ENCODE results near the gene GCSAM.

GCSAM gene

DNA sequence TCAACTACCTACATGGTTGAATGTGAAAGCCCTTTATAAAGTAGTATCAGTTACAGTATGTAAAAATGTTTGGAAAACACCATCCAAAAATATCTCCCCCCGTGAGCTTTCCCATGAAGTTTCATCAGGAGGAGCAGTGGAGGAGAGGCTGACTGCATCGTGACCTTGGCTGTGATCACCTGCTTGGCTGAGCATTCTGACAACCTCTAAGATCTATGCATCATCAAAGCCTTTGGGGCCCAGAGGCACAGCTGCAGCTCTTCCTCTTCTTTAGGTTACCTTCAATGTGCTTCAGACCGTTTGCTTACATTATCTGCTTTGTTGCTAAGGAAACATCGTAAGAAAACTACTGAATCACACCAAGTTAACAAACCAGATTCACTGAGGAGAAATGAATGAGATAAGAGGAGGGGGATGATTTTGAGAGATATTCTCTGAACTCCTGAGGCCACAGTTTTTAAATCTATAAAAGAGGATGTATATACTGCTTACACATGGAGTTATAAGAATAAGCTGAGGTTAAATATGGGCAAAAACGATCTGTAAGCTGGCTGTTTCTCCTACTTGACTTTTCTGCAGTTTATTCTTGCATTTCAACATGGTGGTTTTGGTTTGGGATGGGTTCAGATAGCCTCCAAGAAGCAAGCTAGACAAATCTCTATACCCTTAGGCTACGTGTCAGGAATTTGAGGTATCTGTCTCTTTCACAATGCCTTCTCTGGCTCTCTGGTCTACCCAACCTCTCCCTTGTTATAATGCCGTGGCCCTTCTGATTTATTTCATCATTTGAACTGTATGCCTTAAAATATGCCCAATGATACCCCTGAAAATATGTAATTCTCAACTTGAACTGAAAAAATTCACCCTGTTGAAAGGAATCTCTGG is 4.0 kb downstream of the GCSAM start:
- DNase-seq: peak; percentile 50 to 66 (median 60)

DNA sequence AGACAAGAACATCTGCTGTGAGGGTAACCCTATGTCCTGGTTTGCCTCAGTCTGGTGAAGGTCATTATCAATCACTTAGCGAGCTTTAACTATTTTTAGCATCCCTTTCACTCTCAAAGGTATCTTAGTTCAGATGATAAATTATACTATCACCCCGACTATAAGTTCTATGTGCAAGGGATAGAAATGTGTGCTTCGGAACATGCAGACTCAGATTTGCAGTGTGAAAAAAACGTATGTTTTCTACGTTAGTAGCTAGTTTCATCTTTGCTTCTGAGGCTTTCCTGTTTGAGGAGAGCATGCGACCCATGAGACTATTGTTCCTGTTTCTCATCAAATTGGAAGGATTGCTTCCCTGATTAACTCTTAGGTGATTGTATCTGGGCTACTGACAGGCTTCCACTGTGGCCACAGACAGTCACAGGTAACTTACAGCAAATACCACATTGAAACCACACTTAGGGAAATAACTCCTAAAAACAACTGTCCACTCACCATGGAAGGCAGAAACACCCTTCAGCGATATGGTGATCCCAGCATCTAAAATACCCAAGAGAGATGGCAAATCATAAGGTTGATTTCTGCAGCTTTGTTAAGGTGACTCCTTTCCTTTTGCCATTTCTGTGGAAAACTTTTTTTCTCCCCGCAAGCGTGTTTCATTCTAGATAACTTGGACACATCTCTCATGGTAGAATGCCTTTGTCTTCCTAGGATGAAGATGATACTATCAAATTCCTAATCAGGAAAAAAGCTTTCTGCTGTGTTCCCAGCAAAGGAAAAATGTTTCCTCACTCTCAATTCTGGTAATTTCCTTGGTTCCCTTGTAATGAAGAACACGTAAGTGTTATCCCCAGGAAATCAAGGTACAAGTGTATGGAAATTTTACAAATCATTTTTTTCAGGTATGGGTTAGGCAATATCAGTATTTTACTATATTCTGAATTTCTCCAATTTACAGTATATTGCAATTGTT is 5.2 kb downstream of the GCSAM start:
- DNase-seq: peak; percentile 20 to 73 (median 48)

GRCh38 chr3:112126511-112126911 is 6.5 kb downstream of the GCSAM start:
- DNase-seq: no peak

DNA sequence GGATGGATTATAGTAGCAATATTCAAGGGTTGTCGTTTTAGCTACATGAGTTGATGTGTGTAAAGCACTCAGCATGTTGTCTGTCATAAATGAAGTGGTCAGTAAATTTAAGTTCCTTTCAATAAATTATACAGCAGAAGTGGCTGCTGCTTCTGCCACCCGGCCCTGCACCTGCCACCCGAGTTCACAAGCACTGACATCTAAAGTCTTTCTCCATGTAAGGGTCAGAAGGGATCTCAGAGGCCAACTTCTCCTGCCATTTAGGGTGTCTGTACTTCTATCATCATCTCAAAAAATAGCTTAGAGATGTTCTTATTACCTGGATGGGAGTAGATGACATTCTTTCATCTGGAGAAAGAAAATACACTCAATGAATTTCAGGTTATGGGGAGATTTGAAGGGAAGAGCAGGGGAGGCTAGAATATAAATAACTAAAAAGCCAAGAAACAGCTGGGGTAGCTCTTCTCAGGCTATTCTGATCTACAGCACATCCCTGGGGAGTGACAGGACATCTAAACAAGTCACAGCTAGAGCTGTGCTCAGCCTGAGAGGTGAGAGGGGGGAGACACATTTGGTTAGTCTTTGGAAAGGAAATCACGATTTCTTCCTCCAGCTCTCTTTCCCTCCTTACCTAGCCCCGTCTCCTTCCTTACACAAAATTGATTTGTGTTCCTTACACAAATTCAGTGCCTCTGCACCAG is 8.0 kb downstream of the GCSAM start:
- DNase-seq: no peak

- no peak for DNase-seq
Observed at GRCh38 chr3:112123548-112123947, 9.5 kb downstream of the GCSAM start.

DNA sequence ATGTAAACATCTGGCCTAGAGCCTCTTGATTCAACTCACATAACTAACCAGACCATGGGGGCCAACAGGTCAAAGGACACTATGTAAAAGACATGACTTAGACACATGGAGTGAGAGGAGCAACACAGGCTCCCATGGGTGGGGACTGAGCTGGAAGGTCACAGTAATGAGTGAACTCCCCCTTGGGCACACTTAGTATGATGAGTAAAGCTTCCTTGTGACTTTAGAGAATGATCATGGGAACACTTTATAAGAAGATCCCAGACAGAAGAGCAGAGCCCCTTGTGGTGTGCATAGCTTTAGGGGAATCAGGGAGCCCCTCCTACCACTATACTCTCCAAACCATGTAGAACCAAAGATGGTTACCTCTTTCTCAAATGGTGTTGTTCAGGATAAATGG is 10.2 kb downstream of the GCSAM start:
- DNase-seq: no peak

GRCh38 chr3:112121577-112122547 is 11.2 kb downstream of the GCSAM start:
- DNase-seq: no peak

DNA sequence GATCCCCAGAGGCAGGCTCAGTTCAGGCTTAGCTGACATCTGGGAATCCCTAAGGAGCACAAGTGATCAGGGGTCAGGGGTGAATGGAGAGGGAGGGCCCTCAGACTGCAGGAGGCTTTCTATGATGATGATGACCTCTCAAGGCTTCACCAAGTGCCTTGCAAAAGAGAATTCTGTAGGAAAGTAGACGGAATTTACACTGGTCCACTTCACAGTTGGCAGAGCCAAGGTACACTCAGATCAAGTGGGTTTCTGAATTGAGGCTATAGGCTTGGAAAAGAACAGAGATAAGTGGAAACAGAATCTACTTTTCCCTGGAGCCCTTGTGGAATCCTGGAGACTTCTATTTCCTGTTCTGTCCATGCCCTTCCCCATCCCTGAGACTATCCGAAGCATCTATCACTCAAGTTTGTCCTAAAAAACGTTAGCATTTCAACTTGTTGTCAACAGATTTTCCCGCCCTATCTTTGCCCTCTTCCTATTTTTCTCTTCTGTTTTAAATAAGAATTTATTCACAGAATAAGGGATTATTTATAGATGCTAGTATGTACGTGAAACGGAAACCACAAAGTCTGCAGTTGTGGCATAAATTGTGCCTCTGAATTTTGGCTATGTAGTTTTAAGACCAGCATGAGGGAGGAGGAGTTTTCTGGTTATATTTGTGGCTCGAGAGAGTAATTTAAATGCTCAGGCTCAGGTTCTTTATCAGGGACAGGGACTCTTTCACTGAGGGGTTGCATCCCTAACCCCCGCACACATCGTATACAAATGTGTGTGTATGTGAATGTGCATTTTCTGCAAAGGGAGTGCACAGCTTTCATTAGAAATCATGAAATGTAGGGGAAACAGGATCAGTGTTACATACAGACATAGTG is 12.8 kb downstream of the GCSAM start:
- DNase-seq: peak in 2 of 4 experiments; percentile 31 to 36

- DNase-seq: peak; percentile 51 to 79 (median 76)
Observed at GRCh38 chr3:112117841-112118571, 15.0 kb downstream of the GCSAM start.

- DNase-seq: no peak
Observed at GRCh38 chr3:112117415-112117814, 15.6 kb downstream of the GCSAM start.

GRCh38 chr3:112116748-112117186 is 16.3 kb downstream of the GCSAM start:
- no peak for DNase-seq

GRCh38 chr3:112115806-112116383 is 17.2 kb downstream of the GCSAM start:
- DNase-seq: no peak

DNA sequence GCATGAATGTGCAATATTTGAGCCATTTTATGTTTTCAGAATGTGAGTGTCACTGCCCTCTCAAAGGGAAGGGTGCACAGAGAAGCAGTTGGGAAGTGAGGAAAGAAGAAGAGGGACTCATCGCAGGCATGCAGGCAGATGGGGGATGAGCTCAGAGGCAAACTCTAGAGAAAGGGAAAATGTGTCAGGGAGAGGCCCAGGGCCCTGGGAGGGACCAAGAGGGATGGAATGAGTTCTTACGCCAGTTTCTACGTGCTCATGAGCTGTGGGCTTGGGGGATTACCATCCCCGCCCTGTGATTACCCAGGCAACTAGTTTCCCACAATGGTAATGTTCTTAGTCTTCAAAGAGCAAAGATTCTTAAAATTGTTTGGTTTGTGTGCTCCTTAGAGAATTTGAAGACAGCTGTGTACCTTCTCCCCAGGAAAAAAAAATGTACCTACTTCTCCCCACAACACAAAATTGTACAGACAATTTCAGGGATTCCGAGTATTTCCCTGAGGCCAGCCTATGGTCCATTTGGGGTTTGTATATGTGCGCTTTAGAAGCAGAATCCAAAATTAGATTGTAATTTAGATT is 17.8 kb downstream of the GCSAM start:
- no peak for DNase-seq

- no peak for DNase-seq
Observed at GRCh38 chr3:112114576-112115160, 18.4 kb downstream of the GCSAM start.

DNA sequence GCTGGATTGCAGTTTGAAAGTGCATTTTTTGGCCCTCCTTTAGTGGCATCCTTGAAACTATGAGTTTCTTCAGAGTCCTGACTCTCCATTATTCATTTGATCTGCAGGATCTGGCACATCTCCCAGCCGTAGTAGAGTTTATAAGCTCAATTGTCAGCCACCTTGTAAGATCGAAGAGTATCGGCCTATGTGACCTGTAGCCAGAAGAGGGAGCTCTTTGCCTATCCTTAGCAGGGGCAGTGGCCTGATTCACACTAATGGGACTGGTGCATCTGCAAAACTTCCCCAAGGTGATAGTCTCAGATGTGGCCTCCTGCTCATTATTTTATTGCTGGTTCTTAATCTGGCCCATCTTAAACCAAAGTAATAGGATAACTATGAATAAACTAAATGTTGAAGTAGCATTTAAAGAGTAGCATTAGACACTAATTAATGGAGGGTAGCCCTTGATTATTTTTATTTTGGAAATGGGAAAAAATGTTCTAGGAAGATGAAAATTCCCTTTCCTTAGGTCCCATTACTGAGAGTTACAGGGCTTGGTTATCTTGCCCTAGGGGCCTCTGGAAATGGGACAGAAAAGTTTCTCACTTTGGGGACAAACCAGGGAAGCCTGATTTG is 21.2 kb downstream of the GCSAM start:
- peak; percentile 74 to 90 (median 80) for DNase-seq

- DNase-seq: no peak
Observed at GRCh38 chr3:112109322-112109721, 23.7 kb downstream of the GCSAM start.

GRCh38 chr3:112104774-112105173 is 28.3 kb downstream of the GCSAM start:
- no peak for DNase-seq

GRCh38 chr3:112101916-112102315 is 31.1 kb downstream of the GCSAM start:
- no peak for DNase-seq
